Measurements from ENCODE around the gene LLPH. TPM values are rescaled to one million over a fixed set of nuclear protein-coding genes. Genes with fewer than 3 reads are reported as not detected.

Gene LLPH
- polyA plus RNA-seq, 3 donors: 3.1 to 44.0 (median 33.4) TPM

- no CpG with 5 or more reads among the region's 3 CpGs for WGBS (ENCODE audit: insufficient coverage)
- H3K4me3 Mint-ChIP-seq: no peak overlapping the region
- H4K20me1 ChIP-seq (ENCODE audit: insufficient read depth, low read length): no peaks in the 10 kb centered on the region
- DNase-seq: peak; percentile 13 to 41 (median 20)
- no peak for TF ChIP-seq CTCF (IDR thresholded peaks at IDR 0.05)
- no peak overlapping the region for H3K4me2 ChIP-seq (replicated peaks; ENCODE audit: extremely low read depth, low read length, poor library complexity, severe bottlenecking)
- no peak overlapping the region for H3K27ac Mint-ChIP-seq
- H3K27me3 ChIP-seq (ENCODE audit: control insufficient read depth in 2 of 2, insufficient read depth in 2 of 2, low read length in 2 of 2): peaks cover 0 to 5% of the 10 kb centered on the region in 2 donors
- peaks cover 24% of the 10 kb centered on the region for H3K4me1 Mint-ChIP-seq
- no peaks in the 10 kb centered on the region for H3K9me3 ChIP-seq (replicated peaks in 1 of 2; ENCODE audit: control insufficient read depth in 1 of 2, insufficient read depth in 1 of 2, low read length in 2 of 2)
- peaks cover 0 to 6% (median 0%) of the 10 kb centered on the region in 7 donors for H3K9me3 Mint-ChIP-seq
- H3K36me3 Mint-ChIP-seq: no peaks in the 10 kb centered on the region
- H3K9ac ChIP-seq (ENCODE audit: insufficient read depth, low read length, poor library complexity, severe bottlenecking): no peak overlapping the region
- intact Hi-C loops (cut with micrococcal nuclease): no loop called here
- H3K36me3 ChIP-seq (replicated peaks in 1 of 2; ENCODE audit: control insufficient read depth in 1 of 2, insufficient read depth in 2 of 2, low read length in 2 of 2): no peaks in the 10 kb centered on the region
- no peak overlapping the region for H3K4me3 ChIP-seq (replicated peaks in 1 of 3; ENCODE audit: low read depth in 2 of 3, low read length in 3 of 3)
- H3K79me2 ChIP-seq (ENCODE audit: insufficient read depth, low read length): no peaks in the 10 kb centered on the region
- peaks cover 4 to 13% (median 6%) of the 10 kb centered on the region in 3 donors for H3K27me3 Mint-ChIP-seq (ENCODE audit: low read depth in 3 of 3)
- H2AFZ ChIP-seq (ENCODE audit: insufficient read depth, low read depth, low read length, poor library complexity, severe bottlenecking): no peak overlapping the region
- no peak overlapping the region for H3K27ac ChIP-seq (ENCODE audit: low read depth in 1 of 2, low read length in 2 of 2)
- peaks cover 18 to 22% of the 10 kb centered on the region in 2 donors for H3K4me1 ChIP-seq (ENCODE audit: control insufficient read depth in 1 of 2, insufficient read depth in 2 of 2, low read length in 2 of 2)
Observed at GRCh38 chr12:66066929-66067523, 63.5 kb downstream of the LLPH start.

Other genes with a start within 250 kb of the LLPH start
- 100 to 1,000 TPM; 153 to 823 (median 694) TPM for gene TMBIM4, start 39.2 kb upstream of the LLPH start, polyA plus RNA-seq
- 10 to 100 TPM; 56.9 to 59.7 (median 58.0) TPM for gene IRAK3, start 58.5 kb upstream of the LLPH start, polyA plus RNA-seq
- gene HELB, start 171.7 kb upstream of the LLPH start, polyA plus RNA-seq: 1 to 10 TPM; 1.8 to 3.4 (median 3.0) TPM

Measured in CD14-positive monocyte (primary cell).